Right cardiac atrium (tissue), 5 donors: ENCODE measurements around the gene C1QL1. TPM values are rescaled to one million over a fixed set of nuclear protein-coding genes. Genes with fewer than 3 reads are reported as not detected.

Source experiments
- ATAC-seq, 2 donors: fragments of 200-7000 bp; cut with Tn5 transposase; one replicate each; pipeline versions ENCODE4 v1.8.0 to v1.9.1; 2020; ENCODE audit warnings: moderate library complexity in 2 of 2, mild to moderate bottlenecking in 1 of 2
- DNase-seq, 3 donors: peaks; one replicate each; pipeline ENCODE4 v3.0.0-alpha.2; 2020
- H3K27ac ChIP-seq: one replicate; pipeline ENCODE4 v1.5.1; 2013; ENCODE audit warnings: mild to moderate bottlenecking, low read length, control low read depth, moderate library complexity
- H3K27me3 ChIP-seq: one replicate; pipeline ENCODE4 v1.6.1; 2013; ENCODE audit not compliant: control insufficient read depth, insufficient read depth
- H3K4me1 ChIP-seq: one replicate; pipeline ENCODE4 v1.6.1; 2013; ENCODE audit warnings: low read length; ENCODE audit not compliant: control insufficient read depth, insufficient read depth
- H3K4me3 ChIP-seq: one replicate; pipeline ENCODE4 v1.5.1; 2013; ENCODE audit warnings: low read length, control low read depth
- H3K9me3 ChIP-seq: one replicate; pipeline ENCODE4 v1.6.1; 2013; ENCODE audit warnings: low read length; ENCODE audit not compliant: control insufficient read depth
- WGBS: extraction: QIAGEN DNeasy Blood & Tissue Kit; methylation state at CpG from one replicate; pipeline ENCODE4 v1.1.7; 2013; 5-methylcytosine and 5-hydroxymethylcytosine counted together
- intact Hi-C, 4 donors: fragments of 100-400 bp; cut with DNase I; formaldehyde crosslinking; loops; one replicate each; pipeline versions ENCODE4 v1.11.0 to v1.14.0; 2022 to 2023
- polyA plus RNA-seq: library from polyadenylated mRNA; stranded (reverse); fragments of 200-250 nt; gene quantifications from one replicate; pipeline ENCODE4 v1.2.3, GENCODE V29; 2013
- total RNA-seq, 4 donors: library from RNA; stranded (reverse); fragmentation: NEBNext Ultra II Directional; extraction: Animal tissue kit (Norgen Biotek cat#: 25700); gene quantifications; one replicate each; pipeline ENCODE4 v1.2.1, GENCODE V29; 2021
- donor health status: healthy with polysubstance abuse.
- donor health status: DM: no; HTN: yes; CAD: no.
- donor health status: DM: no; HTN: no; CAD: no.
- donor health status: DM: no; HTN: yes; CAD: no; lungs with severe emphysema.
- donor health status: DM: yes; HTN: yes; CAD: no.

Gene C1QL1
- total and polyA plus RNA-seq, 5 donors, result 0.81 to 2.0 (median 1.6) TPM

DNA sequence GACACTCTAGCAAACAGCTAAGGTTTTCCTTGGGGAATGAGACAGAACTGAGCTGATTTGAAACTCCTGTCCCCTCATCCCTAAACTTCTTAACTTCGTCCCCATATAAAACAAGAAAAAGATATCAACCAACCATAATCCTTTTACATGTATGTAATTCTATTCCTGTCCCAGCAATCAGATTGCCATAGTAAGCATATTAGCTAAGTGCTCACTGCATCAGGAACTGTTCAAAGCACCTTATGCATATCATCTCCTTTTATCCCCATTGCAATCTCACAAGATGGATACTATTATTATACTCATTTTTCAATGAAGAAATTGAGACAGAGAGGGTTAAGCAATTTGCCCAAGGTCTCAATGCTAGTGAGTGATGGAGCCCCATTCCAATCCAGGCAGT lies 27.3 kb downstream of the C1QL1 start:
- H3K9me3 ChIP-seq, result no peaks in the 10 kb centered on the region
- intact Hi-C loops, result no loop called here
- ATAC-seq (no peak), DNase-seq (no peak)
- H3K4me3 ChIP-seq, result no peak overlapping the region
- 63% methylated on average over 1 of the region's 1 CpG for WGBS
- H3K4me1 ChIP-seq, result no peaks in the 10 kb centered on the region
- no peaks in the 10 kb centered on the region for H3K27me3 ChIP-seq
- H3K27ac ChIP-seq, result no peak overlapping the region

DNA sequence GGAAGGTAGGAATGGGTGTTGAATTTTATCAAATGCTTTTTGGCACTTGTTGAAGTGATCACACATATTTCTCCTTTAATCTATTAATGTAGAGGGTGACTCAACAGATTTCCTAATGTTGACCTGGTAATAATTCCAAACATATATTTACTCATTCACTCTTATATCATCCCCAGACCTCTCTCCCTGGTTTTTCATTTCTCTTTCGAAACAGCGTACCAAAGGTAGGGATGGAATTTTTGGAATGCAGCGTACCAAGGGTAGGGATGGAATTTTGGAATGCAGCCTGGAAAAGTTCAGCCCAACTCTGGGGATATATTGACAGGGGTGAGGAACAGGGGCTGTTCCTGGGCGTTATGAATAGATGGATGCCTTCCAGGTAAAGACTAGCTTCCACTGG lies 27.8 kb downstream of the C1QL1 start:
- intact Hi-C loops, result no loop called here
- H3K4me1 ChIP-seq, result no peaks in the 10 kb centered on the region
- 58% methylated on average over 4 of the region's 4 CpGs for WGBS
- ATAC-seq (no peak), DNase-seq (no peak)
- no peak overlapping the region for H3K27ac ChIP-seq
- no peaks in the 10 kb centered on the region for H3K9me3 ChIP-seq
- no peaks in the 10 kb centered on the region for H3K27me3 ChIP-seq
- H3K4me3 ChIP-seq, result no peak overlapping the region

DNA sequence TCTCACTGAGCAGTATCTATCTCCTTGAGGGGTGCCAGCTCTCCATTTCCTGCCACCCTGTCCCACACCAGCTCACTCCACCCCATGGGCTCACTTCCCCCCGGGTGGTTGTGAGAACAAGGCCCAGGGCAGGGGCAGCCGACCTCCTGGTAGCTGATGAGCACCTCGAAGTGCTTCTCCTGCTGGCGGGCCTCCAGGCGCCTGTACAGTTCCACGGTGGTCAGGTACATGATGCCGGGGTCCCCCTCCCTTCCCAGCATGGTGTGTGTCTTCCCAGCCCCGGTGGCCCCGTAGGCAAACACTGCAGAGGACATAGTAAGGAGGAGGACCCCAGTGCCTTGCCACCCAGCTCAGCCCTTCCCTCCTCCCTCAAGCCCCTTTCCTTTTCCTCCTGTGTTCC lies 33.0 kb downstream of the C1QL1 start:
- Histone ChIP-seq H3K27ac (no peak overlapping the region), H3K4me3 (no peak overlapping the region), H3K4me1 (no peaks in the 10 kb centered on the region), H3K9me3 (no peaks in the 10 kb centered on the region), H3K27me3 (no peaks in the 10 kb centered on the region)
- DNase-seq, result no peak
- WGBS, result 92% methylated on average over 9 of the region's 9 CpGs
- intact Hi-C loops, result no loop called here
- no peak for ATAC-seq

DNA sequence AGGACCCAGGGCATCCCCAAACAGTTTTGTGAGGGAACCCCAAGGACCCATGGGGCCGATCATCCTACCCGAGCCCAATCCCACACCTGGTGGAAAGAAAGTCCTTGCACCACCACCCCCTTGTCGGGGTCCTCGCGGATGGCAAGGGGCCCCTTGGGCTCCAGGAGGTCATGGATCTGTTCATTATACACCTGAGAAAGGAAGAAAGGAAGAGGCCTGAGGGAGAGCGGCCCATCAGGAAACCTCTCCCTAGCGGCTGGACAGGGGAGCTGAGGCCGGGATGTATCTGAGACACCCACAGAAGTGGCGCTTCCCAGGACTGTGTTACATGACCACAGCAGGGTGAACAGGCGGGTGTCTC lies 33.4 kb downstream of the C1QL1 start:
- Histone ChIP-seq H3K4me1 (no peaks in the 10 kb centered on the region), H3K27me3 (no peaks in the 10 kb centered on the region), H3K9me3 (no peaks in the 10 kb centered on the region), H3K27ac (no peak overlapping the region), H3K4me3 (no peak overlapping the region)
- 96% methylated on average over 10 of the region's 10 CpGs for WGBS
- DNase-seq (no peak), ATAC-seq (no peak)
- intact Hi-C loops, result no loop called here

DNA sequence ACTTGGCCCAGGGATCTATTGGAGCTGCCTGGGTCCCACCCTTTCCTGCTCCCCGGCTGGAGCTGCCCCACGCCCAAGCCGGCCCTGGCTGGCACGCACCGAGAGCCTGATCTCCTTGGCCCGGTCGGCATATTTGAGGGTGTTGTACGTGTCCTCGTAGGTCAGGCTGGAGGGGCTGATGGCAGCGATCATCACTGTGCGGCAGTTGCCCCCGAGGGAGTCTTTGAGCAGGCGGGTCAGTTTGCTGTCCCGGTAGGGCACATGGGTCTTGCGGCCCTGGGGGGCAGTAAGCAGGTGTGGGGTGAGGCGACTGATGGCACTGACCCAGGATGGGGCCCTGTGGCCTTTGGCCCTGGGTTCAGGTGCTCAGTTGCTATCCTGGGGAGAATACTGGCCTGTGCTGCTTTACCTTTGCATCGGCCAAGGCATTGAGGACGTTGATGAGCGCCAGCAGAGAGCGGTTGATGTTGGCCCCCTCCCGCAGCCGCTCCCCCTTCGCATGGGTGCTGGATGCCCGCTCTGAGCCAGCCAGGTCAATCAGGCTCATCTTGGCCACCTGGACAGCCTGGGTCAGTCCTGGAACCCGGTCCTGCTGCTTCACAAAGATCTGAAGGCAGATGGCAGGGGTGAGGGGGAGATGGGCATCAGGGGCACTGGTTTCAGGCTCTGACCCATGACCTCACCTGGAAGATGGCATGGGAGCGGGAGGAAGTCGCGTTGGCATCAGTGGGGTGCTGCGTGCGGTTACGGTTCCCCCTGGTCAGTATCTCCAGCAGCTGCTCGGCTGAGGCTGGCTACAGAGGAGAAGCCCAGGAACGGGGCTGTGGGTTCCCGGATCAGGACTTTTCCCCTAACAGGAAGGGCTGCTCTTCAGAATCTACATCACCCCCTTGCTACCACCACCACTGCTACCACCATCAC lies 34.0 kb downstream of the C1QL1 start:
- intact Hi-C loops, result no loop called here
- Histone ChIP-seq H3K27ac (no peak overlapping the region), H3K9me3 (no peaks in the 10 kb centered on the region), H3K4me1 (no peaks in the 10 kb centered on the region), H3K4me3 (no peak overlapping the region), H3K27me3 (no peaks in the 10 kb centered on the region)
- DNase-seq, result no peak
- ATAC-seq, result peak in 1 of 2 donors; percentile 49
- 93% methylated on average over 34 of the region's 34 CpGs for WGBS

DNA sequence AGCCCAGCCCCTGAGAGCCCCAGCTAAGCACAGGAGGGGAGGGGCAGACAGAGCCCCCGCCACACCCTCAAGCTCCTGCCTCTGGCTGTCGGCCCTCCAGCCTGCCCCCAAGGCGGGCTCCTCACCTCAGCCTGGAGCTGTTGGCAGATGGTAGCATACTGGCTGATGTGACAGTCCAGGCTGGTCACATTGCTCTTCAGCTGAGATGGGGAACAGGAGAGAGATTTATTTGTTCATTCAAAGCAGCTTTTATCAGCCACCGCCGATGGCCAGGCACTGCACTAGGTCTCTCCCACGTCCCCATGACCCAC lies 35.4 kb downstream of the C1QL1 start:
- H3K9me3 ChIP-seq, result no peaks in the 10 kb centered on the region
- intact Hi-C loops, result no loop called here
- no peaks in the 10 kb centered on the region for H3K27me3 ChIP-seq
- WGBS, result 73% methylated on average over 6 of the region's 6 CpGs
- H3K4me1 ChIP-seq, result no peaks in the 10 kb centered on the region
- H3K4me3 ChIP-seq, result no peak overlapping the region
- no peak for DNase-seq
- ATAC-seq, result peak; percentile 17 to 76
- H3K27ac ChIP-seq, result no peak overlapping the region

DNA sequence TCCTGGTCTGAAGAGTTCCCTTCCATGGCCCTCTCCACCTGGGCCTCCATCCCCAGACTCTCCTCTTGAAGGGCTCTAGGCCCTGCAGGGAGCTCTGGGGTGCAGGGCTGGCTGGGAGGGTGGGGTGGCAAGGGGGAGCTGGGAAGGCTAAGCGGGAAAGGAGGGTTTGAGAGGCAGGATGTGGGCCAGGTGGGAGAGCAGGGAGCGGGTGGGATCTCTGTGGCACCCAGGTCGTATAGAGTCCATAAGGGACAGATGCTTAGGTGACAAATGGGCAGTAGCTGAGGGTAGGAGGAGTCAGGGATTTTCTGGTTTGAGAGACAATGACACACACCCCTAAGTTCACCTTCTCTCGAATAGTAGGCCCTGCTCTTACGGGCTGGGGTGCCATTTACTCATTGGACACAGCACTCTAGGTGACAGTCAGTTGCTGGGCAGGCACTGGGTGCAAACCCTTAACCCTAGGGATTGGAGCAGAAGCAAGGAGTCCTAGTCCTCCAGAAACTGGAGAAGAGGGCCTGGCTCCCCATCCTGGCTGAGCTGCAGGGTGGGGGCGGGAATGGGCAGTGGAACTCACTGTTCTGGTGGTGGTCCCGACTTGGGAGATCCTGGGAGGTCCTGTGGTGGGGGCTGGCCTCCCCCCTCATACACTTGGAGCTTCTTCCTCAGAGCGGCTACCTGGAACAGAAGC lies 35.9 kb downstream of the C1QL1 start:
- peak in 1 of 2 donors; percentile 3 for ATAC-seq
- WGBS, result 92% methylated on average over 8 of the region's 8 CpGs
- H3K4me1 ChIP-seq, result no peaks in the 10 kb centered on the region
- H3K9me3 ChIP-seq, result no peaks in the 10 kb centered on the region
- no peak overlapping the region for H3K27ac ChIP-seq
- H3K27me3 ChIP-seq, result no peaks in the 10 kb centered on the region
- intact Hi-C loops, result no loop called here
- DNase-seq, result no peak
- H3K4me3 ChIP-seq, result no peak overlapping the region

DNA sequence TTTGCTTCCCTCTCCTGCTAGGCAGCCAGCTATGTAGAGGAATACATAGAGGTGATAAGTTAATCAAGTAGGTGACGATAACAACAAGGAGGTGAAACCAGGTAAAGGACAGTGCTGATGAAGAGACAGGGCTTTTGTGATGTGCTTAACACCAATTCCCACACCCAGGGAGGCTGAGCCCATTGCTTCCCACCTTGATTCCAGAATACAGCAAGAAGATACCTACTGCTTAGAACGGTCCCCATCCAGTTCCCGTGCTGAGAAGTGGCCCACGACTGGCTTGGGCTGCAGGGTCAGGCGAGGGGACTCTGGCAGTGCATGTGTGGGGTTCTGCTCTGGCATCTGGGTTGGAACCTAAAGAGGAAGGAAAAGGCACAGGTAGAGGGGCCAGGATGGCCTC lies 36.7 kb downstream of the C1QL1 start:
- ATAC-seq (no peak), DNase-seq (no peak)
- WGBS, result 71% methylated on average over 5 of the region's 5 CpGs
- intact Hi-C loops, result no loop called here
- no peak overlapping the region for H3K4me3 ChIP-seq
- no peaks in the 10 kb centered on the region for H3K27me3 ChIP-seq
- no peaks in the 10 kb centered on the region for H3K9me3 ChIP-seq
- H3K27ac ChIP-seq, result no peak overlapping the region
- no peaks in the 10 kb centered on the region for H3K4me1 ChIP-seq

DNA sequence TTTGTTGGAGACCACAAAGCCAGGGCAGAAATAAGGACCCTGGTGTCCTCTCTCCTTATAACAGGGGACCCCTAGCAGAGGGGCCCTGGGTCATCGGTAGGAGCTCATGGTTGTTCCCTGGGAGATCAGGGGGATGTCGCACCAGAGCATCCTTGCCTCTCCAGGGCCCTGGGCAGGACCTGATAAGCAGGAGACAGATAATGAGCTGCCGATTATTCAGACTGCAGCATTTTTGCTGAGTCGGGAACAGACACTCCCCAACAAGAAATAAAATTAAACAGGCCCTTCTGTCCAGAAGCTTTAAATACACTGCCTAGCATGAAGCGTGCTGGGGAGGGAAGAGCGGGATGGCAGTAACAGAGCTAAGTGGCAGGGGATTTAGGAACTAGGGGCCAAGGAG lies 37.4 kb downstream of the C1QL1 start:
- no peak for ATAC-seq
- intact Hi-C loops, result no loop called here
- Histone ChIP-seq H3K4me3 (no peak overlapping the region), H3K27me3 (no peaks in the 10 kb centered on the region), H3K9me3 (no peaks in the 10 kb centered on the region), H3K27ac (no peak overlapping the region), H3K4me1 (no peaks in the 10 kb centered on the region)
- 66% methylated on average over 6 of the region's 6 CpGs for WGBS
- no peak for DNase-seq

DNA sequence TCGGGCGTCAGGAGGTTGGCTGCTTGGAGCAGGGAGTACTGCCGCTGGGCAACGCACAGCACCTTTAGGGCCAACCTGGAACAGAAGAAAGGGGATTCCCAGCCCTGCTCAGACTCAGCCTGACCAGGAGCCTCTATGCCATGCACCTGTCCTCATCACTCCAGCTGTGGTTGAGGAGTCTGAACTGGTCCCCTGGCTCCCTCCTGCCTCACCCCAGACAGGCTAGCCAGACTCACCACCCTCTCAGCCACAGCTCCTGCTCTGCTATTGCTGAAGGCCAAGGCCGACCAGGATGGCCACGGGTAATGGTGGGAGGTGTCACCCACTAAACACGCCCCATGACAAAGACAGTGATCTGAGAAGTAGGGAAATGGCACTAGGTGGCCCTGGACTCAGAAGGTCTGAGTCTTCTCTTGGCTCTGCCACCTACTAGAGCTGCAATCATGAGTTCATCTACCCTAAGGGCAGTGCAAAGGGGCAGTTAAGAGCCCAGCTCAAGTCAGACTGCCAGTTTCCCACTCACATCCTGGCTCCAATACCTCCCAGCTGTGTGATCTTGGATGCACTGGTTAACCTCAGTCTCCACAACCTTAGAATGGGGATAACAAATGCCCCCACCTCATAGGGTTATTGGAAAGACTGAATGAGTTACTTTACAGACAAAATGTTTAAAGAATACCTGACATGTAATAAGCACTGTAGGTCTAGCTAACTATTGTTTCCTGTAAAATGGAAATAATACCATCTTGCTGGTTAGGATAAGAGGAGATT lies 39.0 kb downstream of the C1QL1 start:
- 92% methylated on average over 7 of the region's 7 CpGs for WGBS
- intact Hi-C loops, result loop anchor here in 2 of 4 donors (10.0 kb wide), 2 partner anchors 166 to 196 kb away; no protein-coding TSS in a partner anchor
- H3K27me3 ChIP-seq, result no peaks in the 10 kb centered on the region
- H3K27ac ChIP-seq, result no peak overlapping the region
- no peaks in the 10 kb centered on the region for H3K9me3 ChIP-seq
- no peak overlapping the region for H3K4me3 ChIP-seq
- no peak for DNase-seq
- ATAC-seq, result no peak
- no peaks in the 10 kb centered on the region for H3K4me1 ChIP-seq

DNA sequence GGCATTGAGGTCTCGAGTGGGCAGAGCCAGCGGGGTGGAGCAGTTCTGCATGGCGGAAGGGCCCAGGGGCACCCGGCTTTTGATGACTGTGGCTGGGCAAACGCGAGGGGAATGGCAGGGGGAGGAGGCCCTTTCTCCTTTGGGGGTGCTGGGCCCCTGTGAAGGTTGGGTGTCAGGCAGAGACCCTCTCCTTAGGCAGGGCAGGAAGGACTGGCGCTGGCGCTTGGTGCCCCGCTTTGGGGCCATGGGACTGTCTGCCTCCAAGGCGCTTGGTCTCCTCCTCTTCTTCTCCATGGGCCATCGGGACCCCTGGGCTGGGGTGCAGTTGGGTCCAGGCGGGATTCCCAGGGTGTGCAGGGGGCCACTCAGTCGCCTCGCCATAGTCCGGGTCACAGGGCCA lies 40.0 kb downstream of the C1QL1 start:
- ATAC-seq, result no peak
- Histone ChIP-seq H3K27ac (no peak overlapping the region), H3K9me3 (no peaks in the 10 kb centered on the region), H3K27me3 (no peaks in the 10 kb centered on the region), H3K4me1 (no peaks in the 10 kb centered on the region), H3K4me3 (no peak overlapping the region)
- whole genome bisulfite sequencing, result 97% methylated on average over 15 of the region's 15 CpGs
- intact Hi-C loops, result loop anchor here in 2 of 4 donors (10.0 kb wide), 2 partner anchors 167 to 197 kb away; no protein-coding TSS in a partner anchor
- no peak for DNase-seq
